ENCODE measurements around the gene SLC25A43.

DNA sequence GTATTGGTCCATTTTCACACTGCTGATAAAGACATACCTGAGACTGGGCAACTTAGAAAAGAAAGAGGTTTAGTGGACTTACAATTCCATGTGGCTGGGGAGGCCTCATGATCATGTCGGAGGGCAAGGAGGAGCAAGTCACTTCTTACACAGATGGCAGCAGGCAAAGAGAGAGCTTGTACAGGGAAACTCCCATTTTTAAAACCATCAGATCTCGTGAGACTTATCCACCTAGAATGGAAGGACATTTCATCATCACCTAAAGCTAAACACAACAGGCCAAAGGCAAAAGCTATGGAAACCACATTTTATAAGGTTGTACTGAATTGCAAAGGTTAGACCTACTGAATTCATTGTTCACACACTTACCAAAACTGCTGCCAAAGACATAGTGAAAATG is 6.0 kb upstream of the SLC25A43 start:
- TF ChIP-seq EP300 (IDR thresholded peaks at IDR 0.05; ENCODE audit: borderline replicate concordance in 1 of 2, low read depth in 1 of 2, low read length in 1 of 2) (no peak), POLR2AphosphoS5 (IDR thresholded peaks at IDR 0.05; ENCODE audit: low read depth, low read length) (no peak)
- TF ChIP-seq, protein P1, sequence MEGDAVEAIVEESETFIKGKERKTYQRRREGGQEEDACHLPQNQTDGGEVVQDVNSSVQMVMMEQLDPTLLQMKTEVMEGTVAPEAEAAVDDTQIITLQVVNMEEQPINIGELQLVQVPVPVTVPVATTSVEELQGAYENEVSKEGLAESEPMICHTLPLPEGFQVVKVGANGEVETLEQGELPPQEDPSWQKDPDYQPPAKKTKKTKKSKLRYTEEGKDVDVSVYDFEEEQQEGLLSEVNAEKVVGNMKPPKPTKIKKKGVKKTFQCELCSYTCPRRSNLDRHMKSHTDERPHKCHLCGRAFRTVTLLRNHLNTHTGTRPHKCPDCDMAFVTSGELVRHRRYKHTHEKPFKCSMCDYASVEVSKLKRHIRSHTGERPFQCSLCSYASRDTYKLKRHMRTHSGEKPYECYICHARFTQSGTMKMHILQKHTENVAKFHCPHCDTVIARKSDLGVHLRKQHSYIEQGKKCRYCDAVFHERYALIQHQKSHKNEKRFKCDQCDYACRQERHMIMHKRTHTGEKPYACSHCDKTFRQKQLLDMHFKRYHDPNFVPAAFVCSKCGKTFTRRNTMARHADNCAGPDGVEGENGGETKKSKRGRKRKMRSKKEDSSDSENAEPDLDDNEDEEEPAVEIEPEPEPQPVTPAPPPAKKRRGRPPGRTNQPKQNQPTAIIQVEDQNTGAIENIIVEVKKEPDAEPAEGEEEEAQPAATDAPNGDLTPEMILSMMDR (IDR thresholded peaks at IDR 0.05): no peak
- TF ChIP-seq, protein P2, sequence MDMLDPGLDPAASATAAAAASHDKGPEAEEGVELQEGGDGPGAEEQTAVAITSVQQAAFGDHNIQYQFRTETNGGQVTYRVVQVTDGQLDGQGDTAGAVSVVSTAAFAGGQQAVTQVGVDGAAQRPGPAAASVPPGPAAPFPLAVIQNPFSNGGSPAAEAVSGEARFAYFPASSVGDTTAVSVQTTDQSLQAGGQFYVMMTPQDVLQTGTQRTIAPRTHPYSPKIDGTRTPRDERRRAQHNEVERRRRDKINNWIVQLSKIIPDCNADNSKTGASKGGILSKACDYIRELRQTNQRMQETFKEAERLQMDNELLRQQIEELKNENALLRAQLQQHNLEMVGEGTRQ (IDR thresholded peaks at IDR 0.05; ENCODE audit: borderline replicate concordance, low read depth, low read length): no peak
